Measurements from ENCODE around the gene GRHPR. TPM values are rescaled to one million over a fixed set of nuclear protein-coding genes. Genes with fewer than 3 reads are reported as not detected.

The GRHPR gene
- total RNA-seq, result 100 to 1,000 TPM in 3 of 4 donors, 10 to 100 TPM in 1; 99.0 to 186 (median 119) TPM

GRCh38 chr9:37422289-37423104 is at the start of gene GRHPR:
Gene GRHPR (plus strand): TSS chr9:37422696. CDS start chr9:37422751, 55 bp downstream.
- no peak for TF ChIP-seq CTCF (IDR thresholded peaks at IDR 0.05; ENCODE audit: low read depth)

- no peak for TF ChIP-seq CTCF (IDR thresholded peaks at IDR 0.05; ENCODE audit: low read depth)
These were observed 49.7 kb upstream of the GRHPR start for GRCh38 chr9:37372839-37373238.

- TF ChIP-seq CTCF (IDR thresholded peaks at IDR 0.05; ENCODE audit: low read depth), result no peak
These were observed 48.9 kb upstream of the GRHPR start for GRCh38 chr9:37373621-37374020.

GRCh38 chr9:37374892-37375291 is 47.6 kb upstream of the GRHPR start:
- TF ChIP-seq CTCF (IDR thresholded peaks at IDR 0.05; ENCODE audit: low read depth), result no peak

GRCh38 chr9:37377688-37378612 is 44.5 kb upstream of the GRHPR start:
- no peak for TF ChIP-seq CTCF (IDR thresholded peaks at IDR 0.05; ENCODE audit: low read depth)

- TF ChIP-seq CTCF (IDR thresholded peaks at IDR 0.05; ENCODE audit: low read depth), result no peak
These were observed 43.9 kb upstream of the GRHPR start for GRCh38 chr9:37378613-37379004.

- TF ChIP-seq CTCF (IDR thresholded peaks at IDR 0.05; ENCODE audit: low read depth), result no peak
These were observed 42.7 kb upstream of the GRHPR start for GRCh38 chr9:37379835-37380234.
